Measurements from ENCODE around the gene AK8. TPM values are rescaled to one million over a fixed set of nuclear protein-coding genes. Genes with fewer than 3 reads are reported as not detected.

AK8 gene
- total and polyA plus RNA-seq, 9 of the 15 experiments (the other 6 are each of a cell fraction or from before 2014, with no cell fraction given) = 0.06 to 0.37 TPM; not detected in 7

GRCh38 chr9:132743931-132744479 lies 134.1 kb downstream of the AK8 start:
- H3K27me3 ChIP-seq (ENCODE audit: control insufficient read depth in 2 of 2, insufficient read depth in 2 of 2, low read length in 2 of 2) = peaks cover 77 to 79% of the 10 kb centered on the region in 2 experiments
- ChIA-PET CTCF (ENCODE audit: low intra/inter-chr PET ratio) (no interaction called here), POLR2A (no interaction called here)
- H3K9me3 ChIP-seq (replicated peaks; ENCODE audit: control insufficient read depth, insufficient read depth, low read depth, low read length) = no peaks in the 10 kb centered on the region
- no peak overlapping the region for H2AFZ ChIP-seq (ENCODE audit: low read depth, low read length)
- H3K9ac ChIP-seq (ENCODE audit: insufficient read depth in 1 of 2, low read depth in 2 of 2, low read length in 2 of 2) = no peak overlapping the region
- ATAC-seq = no peak
- H3K4me1 ChIP-seq (replicated peaks in 1 of 2; ENCODE audit: control insufficient read depth in 2 of 2, insufficient read depth in 2 of 2, low read length in 2 of 2) = no peaks in the 10 kb centered on the region
- no peaks in the 10 kb centered on the region for H3K36me3 ChIP-seq (ENCODE audit: control insufficient read depth, insufficient read depth, low read length)
- DNase-seq (ENCODE audit: extremely low read depth in 1 of 4, low spot score in 3 of 4) = no peak
- WGBS (ENCODE audit: insufficient coverage, low coverage, missing lambda C conversion rate) = 5% methylated on average over 13 of the region's 13 CpGs
- H3K4me2 ChIP-seq (ENCODE audit: insufficient read depth, low read length) = no peak overlapping the region
- no TSS peak for BruUV-seq (replicated peaks)
- intact Hi-C loops (cut with micrococcal nuclease) = no loop called here
- peaks cover 3% of the 10 kb centered on the region for H3K9me1 ChIP-seq (ENCODE audit: control insufficient read depth, insufficient read depth, low read length)
- in situ Hi-C loops (cut with MboI) = no loop called here
- H4K20me1 ChIP-seq (replicated peaks; ENCODE audit: control insufficient read depth, insufficient read depth, low read length) = peaks cover 10% of the 10 kb centered on the region; the same call in 1 of the 2 replicates
- H3K27ac ChIP-seq (ENCODE audit: extremely low read depth, low read depth, low read length) = no peak overlapping the region
- H3K79me2 ChIP-seq (ENCODE audit: control insufficient read depth, insufficient read depth, low read length) = no peaks in the 10 kb centered on the region
- H3K4me3 ChIP-seq = no peak overlapping the region
- TF ChIP-seq PREB (CRISPR knock-in tag; IDR thresholded peaks at IDR 0.05) = no peak
- TF ChIP-seq TAF1 (IDR thresholded peaks at IDR 0.05; ENCODE audit: control insufficient read depth, extremely low read depth, insufficient read depth, low read length, severe bottlenecking) = no peak
- no peak for TF ChIP-seq KDM1A (IDR thresholded peaks at IDR 0.05)
- no peak for TF ChIP-seq HNRNPK (IDR thresholded peaks at IDR 0.05; ENCODE audit: low read depth, low read length, poor library complexity, severe bottlenecking)
- no peak for TF ChIP-seq SAFB (IDR thresholded peaks at IDR 0.05; ENCODE audit: borderline replicate concordance, low read depth, low read length)
- no peak for TF ChIP-seq ZNF354B (CRISPR knock-in tag; IDR thresholded peaks at IDR 0.05)
- TF ChIP-seq ZNF316 (IDR thresholded peaks at IDR 0.05) = no peak
- TF ChIP-seq MTA2 (IDR thresholded peaks at IDR 0.05; ENCODE audit: low read depth) = no peak
- no peak for TF ChIP-seq RBM39 (optimal IDR thresholded peaks at IDR 0.05; ENCODE audit: low read depth, low read length)
- no peak for TF ChIP-seq ELK3 (CRISPR knock-in tag; IDR thresholded peaks at IDR 0.05)
- no peak for TF ChIP-seq PRPF4 (IDR thresholded peaks at IDR 0.05; ENCODE audit: insufficient read depth, low read depth, low read length, poor library complexity, severe bottlenecking)
- no peak for TF ChIP-seq SMARCE1 (IDR thresholded peaks at IDR 0.05)
- TF ChIP-seq ZNF263 (CRISPR knock-in tag; IDR thresholded peaks at IDR 0.05; ENCODE audit: borderline replicate concordance) = no peak
- no peak for TF ChIP-seq RHOXF2B (CRISPR knock-in tag; conservative IDR thresholded peaks at IDR 0.05)
- TF ChIP-seq TBL1XR1 (IDR thresholded peaks at IDR 0.05; ENCODE audit: low read length in 2 of 2) = no peak
- no peak for TF ChIP-seq YY1 (IDR thresholded peaks at IDR 0.05; ENCODE audit: borderline replicate concordance in 1 of 3, control insufficient read depth in 1 of 3, extremely low read depth in 1 of 3, insufficient read depth in 3 of 3, insufficient read length in 1 of 3, insufficient replicate concordance in 2 of 3, low read depth in 1 of 3, low read length in 2 of 3)
- TF ChIP-seq ZFP1 (CRISPR knock-in tag; IDR thresholded peaks at IDR 0.05) = no peak
- TF ChIP-seq HMBOX1 (IDR thresholded peaks at IDR 0.05) = no peak
- TF ChIP-seq RBM25 (IDR thresholded peaks at IDR 0.05; ENCODE audit: low read depth, low read length, severe bottlenecking) = no peak
- no peak for TF ChIP-seq PTRF (tag; IDR thresholded peaks at IDR 0.05)
- FAIRE-seq = no peak

All from K562 (cell line).